Liver (tissue), 9 donors: ENCODE measurements around the gene ACTL7B. TPM values are rescaled to one million over a fixed set of nuclear protein-coding genes. Genes with fewer than 3 reads are reported as not detected.

Source experiments
- DNase-seq: peaks from one replicate; pipeline ENCODE4 v3.0.0-alpha.2; 2017; ENCODE audit warnings: low spot score
- H3K27ac ChIP-seq, 2 donors: one replicate each; pipeline ENCODE4 v1.7.0; 2013; ENCODE audit warnings: inconsistent platforms in 2 of 2, low read length in 2 of 2, control low read depth in 1 of 2, low read depth in 1 of 2, mild to moderate bottlenecking in 1 of 2
- H3K27me3 ChIP-seq, 4 donors: one replicate each; pipeline versions ENCODE4 v1.6.1 to v1.7.0; 2013; ENCODE audit warnings: low read length in 3 of 4, inconsistent platforms in 1 of 4, mild to moderate bottlenecking in 1 of 4, moderate library complexity in 1 of 4; ENCODE audit not compliant: control insufficient read depth in 4 of 4, insufficient read depth in 4 of 4
- H3K36me3 ChIP-seq, 4 donors: one replicate each; pipeline versions ENCODE4 v1.6.1 to v1.7.0; 2013; ENCODE audit warnings: low read length in 3 of 4, mild to moderate bottlenecking in 3 of 4, low read depth in 1 of 4, moderate library complexity in 1 of 4; ENCODE audit not compliant: control insufficient read depth in 4 of 4, insufficient read depth in 3 of 4
- H3K4me1 ChIP-seq, 4 donors: one replicate each; pipeline versions ENCODE4 v1.6.1 to v1.7.0; 2013; ENCODE audit warnings: low read length in 3 of 4, mild to moderate bottlenecking in 3 of 4, moderate library complexity in 1 of 4; ENCODE audit not compliant: control insufficient read depth in 4 of 4, insufficient read depth in 4 of 4
- H3K4me3 ChIP-seq, 3 donors: one replicate each; pipeline versions ENCODE4 v1.6.1 to v1.7.0; 2013; ENCODE audit warnings: low read length in 3 of 3, control low read depth in 1 of 3, low read depth in 1 of 3, mild to moderate bottlenecking in 1 of 3
- H3K9ac ChIP-seq, 2 donors: one replicate each; pipeline ENCODE4 v1.7.0; 2013; ENCODE audit warnings: low read length in 2 of 2, mild to moderate bottlenecking in 2 of 2, moderate library complexity in 2 of 2, control low read depth in 1 of 2, low read depth in 1 of 2
- H3K9me3 ChIP-seq, 4 donors: one replicate each; pipeline versions ENCODE4 v1.6.1 to v1.7.0; 2013; ENCODE audit warnings: low read length in 3 of 4; ENCODE audit not compliant: control insufficient read depth in 4 of 4
- ATF3 ChIP-seq: IDR thresholded peaks from 2 replicates; pipeline ENCODE4 v1.6.1; 2016; ENCODE audit warnings: antibody characterized with exemption
- CTCF ChIP-seq: fragments of 150-350 bp; IDR thresholded peaks from 2 replicates; pipeline ENCODE4 v1.5.1; 2017; ENCODE audit warnings: improper control_type of control experiment, low read depth, low read length; ENCODE audit not compliant: missing input control
- EGR1 ChIP-seq, 2 donors: IDR thresholded peaks; 2 replicates each; pipeline ENCODE4 v1.6.1; 2016 to 2018; ENCODE audit warnings: antibody characterized with exemption in 2 of 2, low read depth in 2 of 2
- FOXA2 ChIP-seq: IDR thresholded peaks from 2 replicates; pipeline ENCODE4 v1.6.1; 2016; ENCODE audit warnings: antibody characterized with exemption
- HNF4A ChIP-seq, 2 donors: conservative IDR thresholded peaks; 2 replicates each; pipeline ENCODE4 v1.6.1; 2016; ENCODE audit warnings: antibody characterized with exemption in 2 of 2, mild to moderate bottlenecking in 2 of 2
- HNF4G ChIP-seq: IDR thresholded peaks from 2 replicates; pipeline ENCODE4 v1.6.1; 2016; ENCODE audit warnings: antibody characterized with exemption
- JUND ChIP-seq, 2 donors: IDR thresholded peaks; 2 replicates each; pipeline ENCODE4 v1.6.1; 2016; ENCODE audit warnings: antibody characterized with exemption in 2 of 2
- NR2F2 ChIP-seq: IDR thresholded peaks from 2 replicates; pipeline ENCODE4 v1.6.1; 2016; ENCODE audit warnings: antibody characterized with exemption
- RAD21 ChIP-seq, 2 donors: IDR thresholded peaks; 2 replicates each; pipeline ENCODE4 v1.6.1; 2016; ENCODE audit warnings: antibody characterized with exemption in 2 of 2, mild to moderate bottlenecking in 2 of 2
- RXRA ChIP-seq, 2 donors: IDR thresholded peaks; 2 replicates each; pipeline ENCODE4 v1.6.1; 2017 to 2018; ENCODE audit warnings: antibody characterized with exemption in 2 of 2, mild to moderate bottlenecking in 1 of 2
- TAF1 ChIP-seq: conservative IDR thresholded peaks from 2 replicates; pipeline ENCODE4 v1.6.1; 2016; ENCODE audit warnings: antibody characterized with exemption, mild to moderate bottlenecking
- YY1 ChIP-seq: IDR thresholded peaks from 2 replicates; pipeline ENCODE4 v1.6.1; 2016; ENCODE audit warnings: antibody characterized with exemption, mild to moderate bottlenecking
- WGBS: extraction: QIAGEN DNeasy Blood & Tissue Kit; methylation state at CpG from one replicate; pipeline ENCODE4 v1.1.7; 2013; 5-methylcytosine and 5-hydroxymethylcytosine counted together
- polyA plus RNA-seq, 2 donors: library from polyadenylated mRNA; stranded (reverse) in 1 of 2; unstranded in 1 of 2; fragments of 200-250 nt in 1 of 2; fragments of >200 nt in 1 of 2; fragmentation: Nextera tagmentation in 1 of 2; extraction: Ambion mirVana in 1 of 2; gene quantifications; one replicate each; pipeline versions ENCODE4 v1.2.1 to v1.2.3, GENCODE V29; 2013 to 2015
- total RNA-seq, 2 donors: library from RNA; depleted of rRNA; stranded (reverse); fragments of >200 nt; gene quantifications; one replicate each; pipeline ENCODE4 v1.2.3, GENCODE V29; 2014
- TF ChIP-seq, protein P1 (sequence below): IDR thresholded peaks from 2 replicates; pipeline ENCODE4 v1.6.1; 2016; ENCODE audit warnings: antibody characterized with exemption
- TF ChIP-seq, protein P2 (sequence below): IDR thresholded peaks from 2 replicates; pipeline ENCODE4 v1.6.1; 2016; ENCODE audit warnings: antibody characterized with exemption, mild to moderate bottlenecking
- donor health status: healthy.
- donor health status: healthy.
- donor health status: healthy.
- donor health status: healthy.
- donor health status: healthy.

The ACTL7B gene
- total and polyA plus RNA-seq, 4 donors = 0.09 TPM; not detected in 3

- no peaks in the 10 kb centered on the region for H3K36me3 ChIP-seq
- no peak for TF ChIP-seq YY1
- no peak for TF ChIP-seq ATF3
- TF ChIP-seq, protein P1, sequence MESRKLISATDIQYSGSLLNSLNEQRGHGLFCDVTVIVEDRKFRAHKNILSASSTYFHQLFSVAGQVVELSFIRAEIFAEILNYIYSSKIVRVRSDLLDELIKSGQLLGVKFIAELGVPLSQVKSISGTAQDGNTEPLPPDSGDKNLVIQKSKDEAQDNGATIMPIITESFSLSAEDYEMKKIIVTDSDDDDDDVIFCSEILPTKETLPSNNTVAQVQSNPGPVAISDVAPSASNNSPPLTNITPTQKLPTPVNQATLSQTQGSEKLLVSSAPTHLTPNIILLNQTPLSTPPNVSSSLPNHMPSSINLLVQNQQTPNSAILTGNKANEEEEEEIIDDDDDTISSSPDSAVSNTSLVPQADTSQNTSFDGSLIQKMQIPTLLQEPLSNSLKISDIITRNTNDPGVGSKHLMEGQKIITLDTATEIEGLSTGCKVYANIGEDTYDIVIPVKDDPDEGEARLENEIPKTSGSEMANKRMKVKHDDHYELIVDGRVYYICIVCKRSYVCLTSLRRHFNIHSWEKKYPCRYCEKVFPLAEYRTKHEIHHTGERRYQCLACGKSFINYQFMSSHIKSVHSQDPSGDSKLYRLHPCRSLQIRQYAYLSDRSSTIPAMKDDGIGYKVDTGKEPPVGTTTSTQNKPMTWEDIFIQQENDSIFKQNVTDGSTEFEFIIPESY = no peak
- TF ChIP-seq CTCF = no peak
- no peak for TF ChIP-seq HNF4A (conservative IDR thresholded peaks at IDR 0.05)
- TF ChIP-seq EGR1 (IDR thresholded peaks at IDR 0.05; ENCODE audit: low read depth in 2 of 2) = no peak
- TF ChIP-seq JUND (IDR thresholded peaks at IDR 0.05) = no peak
- TF ChIP-seq FOXA2 = no peak
- TF ChIP-seq TAF1 = no peak
- TF ChIP-seq RXRA (IDR thresholded peaks at IDR 0.05) = no peak
- TF ChIP-seq HNF4G = no peak
- TF ChIP-seq, protein P2, sequence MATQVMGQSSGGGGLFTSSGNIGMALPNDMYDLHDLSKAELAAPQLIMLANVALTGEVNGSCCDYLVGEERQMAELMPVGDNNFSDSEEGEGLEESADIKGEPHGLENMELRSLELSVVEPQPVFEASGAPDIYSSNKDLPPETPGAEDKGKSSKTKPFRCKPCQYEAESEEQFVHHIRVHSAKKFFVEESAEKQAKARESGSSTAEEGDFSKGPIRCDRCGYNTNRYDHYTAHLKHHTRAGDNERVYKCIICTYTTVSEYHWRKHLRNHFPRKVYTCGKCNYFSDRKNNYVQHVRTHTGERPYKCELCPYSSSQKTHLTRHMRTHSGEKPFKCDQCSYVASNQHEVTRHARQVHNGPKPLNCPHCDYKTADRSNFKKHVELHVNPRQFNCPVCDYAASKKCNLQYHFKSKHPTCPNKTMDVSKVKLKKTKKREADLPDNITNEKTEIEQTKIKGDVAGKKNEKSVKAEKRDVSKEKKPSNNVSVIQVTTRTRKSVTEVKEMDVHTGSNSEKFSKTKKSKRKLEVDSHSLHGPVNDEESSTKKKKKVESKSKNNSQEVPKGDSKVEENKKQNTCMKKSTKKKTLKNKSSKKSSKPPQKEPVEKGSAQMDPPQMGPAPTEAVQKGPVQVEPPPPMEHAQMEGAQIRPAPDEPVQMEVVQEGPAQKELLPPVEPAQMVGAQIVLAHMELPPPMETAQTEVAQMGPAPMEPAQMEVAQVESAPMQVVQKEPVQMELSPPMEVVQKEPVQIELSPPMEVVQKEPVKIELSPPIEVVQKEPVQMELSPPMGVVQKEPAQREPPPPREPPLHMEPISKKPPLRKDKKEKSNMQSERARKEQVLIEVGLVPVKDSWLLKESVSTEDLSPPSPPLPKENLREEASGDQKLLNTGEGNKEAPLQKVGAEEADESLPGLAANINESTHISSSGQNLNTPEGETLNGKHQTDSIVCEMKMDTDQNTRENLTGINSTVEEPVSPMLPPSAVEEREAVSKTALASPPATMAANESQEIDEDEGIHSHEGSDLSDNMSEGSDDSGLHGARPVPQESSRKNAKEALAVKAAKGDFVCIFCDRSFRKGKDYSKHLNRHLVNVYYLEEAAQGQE = no peak
- no peak overlapping the region for H3K9ac ChIP-seq
- no peak for DNase-seq
- H3K27me3 ChIP-seq = no peaks in the 10 kb centered on the region
- no peak overlapping the region for H3K4me3 ChIP-seq
- H3K4me1 ChIP-seq = peaks cover 0 to 2% (median 0%) of the 10 kb centered on the region in 4 donors
- H3K9me3 ChIP-seq = no peaks in the 10 kb centered on the region
- WGBS = 82% methylated on average over 2 of the region's 2 CpGs
- no peak overlapping the region for H3K27ac ChIP-seq
Observed at GRCh38 chr9:108830272-108830671, 25.5 kb downstream of the ACTL7B start.

- no peak for DNase-seq
- H3K4me1 ChIP-seq = no peaks in the 10 kb centered on the region
- WGBS = 83% methylated on average over 3 of the region's 3 CpGs
- H3K9ac ChIP-seq = no peak overlapping the region
- H3K4me3 ChIP-seq = no peak overlapping the region
- H3K36me3 ChIP-seq = no peaks in the 10 kb centered on the region
- H3K9me3 ChIP-seq = peaks cover 0 to 8% (median 1%) of the 10 kb centered on the region in 4 donors
- TF ChIP-seq NR2F2 = no peak
- no peak for TF ChIP-seq HNF4A (conservative IDR thresholded peaks at IDR 0.05)
- TF ChIP-seq RAD21 (IDR thresholded peaks at IDR 0.05) = no peak
- no peak for TF ChIP-seq CTCF
- no peak for TF ChIP-seq ATF3
- no peak for TF ChIP-seq EGR1 (IDR thresholded peaks at IDR 0.05; ENCODE audit: low read depth in 2 of 2)
- no peak for TF ChIP-seq JUND (IDR thresholded peaks at IDR 0.05)
- no peaks in the 10 kb centered on the region for H3K27me3 ChIP-seq
- H3K27ac ChIP-seq = no peak overlapping the region
Observed at GRCh38 chr9:108823829-108824228, 32.0 kb downstream of the ACTL7B start.
